ENCODE data around the gene FNDC7.
"Not testable (repeated sequence)": the region's sequence is repeated elsewhere in the genome, so short reads cannot be mapped to it uniquely, and the experiment has no call there.

The FNDC7 gene

DNA sequence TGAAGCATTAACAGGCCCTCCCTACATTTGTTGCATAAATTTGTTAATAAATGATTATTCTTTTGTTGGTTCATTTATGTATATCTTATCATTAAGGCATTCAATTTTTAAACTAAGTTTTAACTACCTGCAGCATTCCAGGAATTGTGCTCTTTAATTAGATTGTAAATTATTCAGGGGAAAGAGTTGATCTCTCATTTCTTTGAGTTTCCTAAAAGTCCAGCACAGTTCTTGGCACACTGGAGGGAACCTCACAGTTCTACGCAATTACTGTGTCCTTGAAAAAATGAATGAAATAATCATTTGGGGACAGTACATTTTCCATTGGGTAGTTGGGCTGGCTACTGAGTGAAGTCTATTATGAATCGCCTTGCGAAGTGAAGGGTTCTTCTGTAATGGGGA lies 33.3 kb downstream of the FNDC7 start:
- DNase-seq: no peak

DNA sequence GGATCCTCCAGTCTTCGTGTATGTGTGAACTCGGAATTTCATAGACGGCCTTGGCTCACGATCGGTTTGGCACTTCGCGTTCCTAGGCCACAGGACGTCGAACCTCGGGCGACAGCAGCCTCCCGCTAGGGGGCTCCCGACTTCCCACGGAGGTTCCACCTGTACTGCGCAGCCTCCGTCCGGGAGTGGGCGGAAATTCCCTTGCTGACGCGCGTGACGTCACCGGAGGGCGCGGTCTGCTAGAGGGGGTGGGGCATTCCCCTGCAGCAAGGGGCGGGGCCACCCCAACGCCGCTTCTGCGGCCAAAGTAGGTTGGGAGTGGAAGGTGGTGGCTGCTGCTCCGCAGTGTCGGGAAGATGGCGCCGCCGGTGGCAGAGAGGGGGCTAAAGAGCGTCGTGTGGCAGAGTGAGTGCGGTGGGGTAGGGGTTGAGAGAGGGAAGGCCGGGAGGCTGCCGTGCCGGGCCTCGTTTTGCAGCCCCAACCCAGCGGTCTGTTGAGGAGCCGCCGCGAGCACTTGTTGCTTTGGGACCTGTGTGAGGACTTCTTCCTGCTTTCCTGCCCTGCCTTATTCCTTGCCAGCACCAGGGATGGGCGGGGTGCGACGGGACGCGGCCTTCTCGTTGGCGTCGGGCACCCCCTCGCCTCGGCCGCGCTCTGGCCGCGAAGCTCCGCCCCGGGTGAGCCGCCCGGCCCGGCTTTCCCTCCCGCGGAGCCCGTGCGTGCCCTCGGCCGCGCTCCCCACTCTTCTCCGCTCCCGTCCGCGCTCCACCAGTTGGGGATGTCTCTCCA lies 33.9 kb downstream of the FNDC7 start, which contains the start of gene STXBP3:
Gene STXBP3 (plus strand): TSS at position 293 of the 789 bp plus-strand sequence. CDS start 64 bp downstream, at position 357.
- peak; percentile 92 to 96 for DNase-seq

- peak; percentile 52 to 70 for DNase-seq
These were observed 34.6 kb downstream of the FNDC7 start for GRCh38 chr1:108747171-108747850.

DNA sequence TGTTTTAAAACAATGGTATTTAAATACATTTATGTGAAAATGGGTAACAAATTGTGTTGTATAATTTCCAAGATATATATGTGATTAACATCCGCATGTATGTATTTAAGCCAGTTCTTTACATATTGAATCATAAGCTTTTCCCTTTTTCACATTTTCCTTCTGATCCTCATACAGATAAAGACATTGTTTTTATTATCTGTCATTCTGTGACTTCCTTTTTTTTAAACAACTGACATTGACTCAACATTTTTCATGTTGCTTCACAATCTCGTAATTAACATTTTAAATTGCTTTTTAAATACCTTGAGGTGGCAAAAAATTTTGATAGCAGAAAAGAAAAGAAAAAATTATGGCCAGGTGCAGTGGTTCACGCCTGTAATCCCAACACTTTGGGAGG lies 35.2 kb downstream of the FNDC7 start:
- no peak for DNase-seq

- no peak for DNase-seq
These were observed 36.4 kb downstream of the FNDC7 start for GRCh38 chr1:108749081-108749480.

DNA sequence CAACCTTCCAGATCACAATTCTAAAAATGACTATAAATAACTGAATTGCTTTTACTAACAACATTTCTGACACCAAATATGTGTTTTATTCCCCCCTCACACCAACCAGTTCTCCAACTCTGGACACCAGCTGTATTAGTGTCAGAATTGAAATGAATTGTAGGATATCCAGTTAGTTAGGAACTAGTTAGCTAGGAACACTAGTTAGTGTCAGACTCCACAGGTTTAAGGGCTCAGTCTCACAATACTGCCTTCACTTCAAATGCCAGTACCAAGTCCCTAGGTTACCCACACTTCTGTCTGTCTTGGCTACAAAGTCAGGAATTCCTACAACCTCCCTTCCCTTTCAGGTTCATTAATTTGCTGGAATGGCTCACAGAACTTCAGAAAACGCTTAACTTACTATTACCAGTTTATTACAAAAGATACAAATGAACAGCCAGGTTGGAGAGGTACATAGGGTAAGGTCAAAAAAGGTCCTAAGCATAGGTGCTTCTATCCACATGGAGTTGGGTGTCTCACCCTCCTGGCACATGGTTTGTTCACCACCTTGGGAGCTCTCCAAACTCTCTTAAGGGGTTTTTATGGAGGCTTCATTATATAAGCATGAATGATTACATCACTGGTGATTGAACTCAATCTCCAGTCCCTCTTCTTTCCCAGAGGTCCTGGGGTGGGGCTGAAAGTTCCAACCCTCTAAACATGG lies 37.9 kb downstream of the FNDC7 start:
- no peak for DNase-seq

GRCh38 chr1:108753363-108753762 lies 40.7 kb downstream of the FNDC7 start:
- DNase-seq: no peak

DNA sequence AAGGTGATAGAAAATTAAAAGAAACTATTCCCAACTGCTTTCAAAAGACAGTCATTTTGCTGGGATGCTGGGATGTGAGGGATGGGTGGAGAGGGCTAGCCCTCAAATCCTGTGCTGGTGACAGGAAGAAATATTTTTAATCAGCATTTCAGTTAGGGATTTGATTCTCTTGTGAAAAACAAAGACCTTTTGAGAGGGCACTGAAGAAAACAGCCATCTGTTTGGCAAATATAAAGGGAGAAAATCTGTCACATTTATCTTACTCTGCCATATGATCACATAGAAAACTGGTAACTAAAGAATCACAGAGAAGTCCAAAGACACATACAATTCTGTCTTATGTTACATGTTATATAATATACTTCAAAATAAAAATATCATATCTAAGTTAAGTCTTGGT lies 46.1 kb downstream of the FNDC7 start:
- DNase-seq: peak; percentile 45 to 90

DNA sequence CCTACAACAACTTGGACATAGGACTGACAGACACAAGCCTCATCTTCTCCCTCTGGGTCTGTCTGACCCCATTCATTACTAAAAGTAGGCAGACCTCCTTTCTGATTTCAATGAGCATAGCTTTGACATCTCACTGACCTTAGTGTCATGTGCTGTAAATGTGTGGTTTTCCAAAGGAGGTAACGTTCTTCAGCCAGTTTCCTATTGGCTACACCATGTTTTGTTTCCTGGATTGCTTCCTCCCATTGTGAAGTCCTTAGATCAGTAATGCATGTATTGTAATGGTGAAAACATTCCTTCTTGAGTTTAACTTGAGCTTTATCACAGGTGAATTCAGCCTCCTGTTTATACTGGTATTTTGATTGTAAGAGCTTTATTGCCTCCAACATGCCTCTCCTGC lies 54.4 kb downstream of the FNDC7 start:
- DNase-seq: no peak

GRCh38 chr1:108767708-108768107 lies 55.0 kb downstream of the FNDC7 start:
- DNase-seq: no peak

DNA sequence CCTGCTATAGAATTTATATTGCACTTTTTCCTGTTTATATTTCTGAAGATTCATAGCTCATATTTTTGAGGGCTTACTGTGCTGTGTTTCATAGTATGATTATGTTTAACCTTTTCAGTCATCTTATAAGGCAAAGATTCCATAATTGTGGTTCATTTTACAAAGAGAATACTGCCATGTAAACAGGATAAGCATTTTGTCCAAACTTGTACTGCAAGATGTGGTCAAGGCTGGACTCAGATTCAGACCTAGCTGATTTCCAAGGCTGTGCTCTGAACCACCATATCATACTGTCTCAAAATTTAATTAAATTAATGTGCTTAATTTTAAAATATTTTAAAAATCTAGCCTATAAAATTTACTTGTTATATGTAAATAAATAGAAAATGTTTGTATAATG lies 65.1 kb downstream of the FNDC7 start:
- DNase-seq: no peak

GRCh38 chr1:108779455-108779854 lies 66.7 kb downstream of the FNDC7 start:
- DNase-seq: no peak

- no peak for DNase-seq
These were observed 68.3 kb downstream of the FNDC7 start for GRCh38 chr1:108780937-108781574.

GRCh38 chr1:108781575-108781944 lies 68.9 kb downstream of the FNDC7 start:
- not testable (repeated sequence) for DNase-seq

DNA sequence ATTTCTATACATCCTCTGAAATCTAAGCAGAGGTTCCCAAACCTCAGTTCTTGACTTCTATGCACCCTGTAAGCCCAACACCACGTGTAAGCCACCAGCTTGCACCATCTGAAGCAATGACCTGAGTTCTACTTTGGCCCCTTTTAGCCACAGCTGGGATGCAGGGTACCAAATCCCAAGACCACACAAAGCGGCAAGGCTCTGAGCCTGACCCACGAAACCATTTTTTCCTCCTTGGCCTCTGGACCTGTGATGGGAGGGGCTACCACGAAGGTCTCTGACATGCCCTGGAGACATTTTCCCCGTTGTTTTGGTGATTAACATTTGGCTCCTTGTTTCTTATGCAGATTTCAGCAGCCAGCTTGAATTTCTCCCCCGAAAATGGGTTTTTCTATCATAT lies 72.6 kb downstream of the FNDC7 start:
- DNase-seq: no peak

DNA sequence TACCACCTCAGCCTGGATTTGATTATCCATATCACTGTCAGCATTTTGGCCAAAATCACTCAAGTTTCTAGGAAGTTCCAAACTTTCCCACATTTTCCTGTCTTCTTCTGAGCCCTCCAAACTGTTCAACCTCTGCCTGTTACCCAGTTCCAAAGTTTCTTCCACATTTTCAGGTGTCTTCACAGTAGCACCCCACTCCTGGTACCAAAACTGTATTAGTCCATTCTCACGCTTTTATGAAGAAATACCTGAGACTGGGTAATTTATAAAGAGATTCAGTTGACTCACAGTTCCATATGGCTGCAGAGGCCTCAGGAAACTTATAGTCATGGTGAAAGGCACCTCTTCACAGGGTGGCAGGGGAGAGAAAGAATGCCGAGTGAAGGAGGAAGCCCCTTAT lies 73.2 kb downstream of the FNDC7 start:
- no peak for DNase-seq

DNA sequence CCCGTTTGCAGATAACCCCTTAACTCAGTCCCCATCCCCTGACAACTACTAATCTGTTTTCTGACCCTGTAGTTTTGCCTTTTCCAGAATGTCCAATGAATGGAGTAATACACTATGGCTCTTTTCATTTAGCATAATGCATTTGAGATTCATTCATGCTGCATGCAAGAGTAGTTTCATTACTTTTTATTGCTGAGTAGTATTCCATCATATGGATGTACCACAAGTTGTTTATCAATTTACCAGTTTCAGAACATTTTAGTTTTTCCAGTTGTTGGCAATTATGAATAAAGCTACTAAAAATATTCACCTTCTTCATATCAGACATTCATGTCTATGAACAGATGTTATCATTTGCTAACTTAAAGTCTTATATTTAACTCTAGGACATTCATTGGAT lies 79.1 kb downstream of the FNDC7 start:
- DNase-seq: no peak

All from NCI-H524 (cell line).